Fibroblast of lung (primary cell): ENCODE data around the gene UST. TPM values are rescaled to one million over a fixed set of nuclear protein-coding genes. Genes with fewer than 3 reads are reported as not detected.

Experiments used
- DNase-seq, 2 donors: peaks; one replicate each; pipeline versions ENCODE4 v3.0.0 to v3.0.0-alpha.2; 2010; ENCODE audit warnings: low read depth in 2 of 2
- H2AFZ ChIP-seq: 2 replicates; pipeline ENCODE4 v1.5.1; 2012; ENCODE audit warnings: low read length, control low read depth, inconsistent platforms
- H3K27ac ChIP-seq: 2 replicates; pipeline ENCODE4 v1.5.1; 2011; ENCODE audit warnings: low read length, control low read depth; ENCODE audit not compliant: insufficient read depth
- H3K27me3 ChIP-seq: 2 replicates; pipeline ENCODE4 v1.5.1; 2011; ENCODE audit warnings: mild to moderate bottlenecking, low read length; ENCODE audit not compliant: control insufficient read depth, insufficient read depth
- H3K36me3 ChIP-seq: 2 replicates; pipeline ENCODE4 v1.5.1; 2011; ENCODE audit warnings: low read length; ENCODE audit not compliant: control insufficient read depth, insufficient read depth
- H3K4me1 ChIP-seq: 2 replicates; pipeline ENCODE4 v1.5.1; 2011; ENCODE audit warnings: low read length; ENCODE audit not compliant: control insufficient read depth, insufficient read depth; ENCODE audit errors: extremely low read depth
- H3K4me2 ChIP-seq: 2 replicates; pipeline ENCODE4 v1.5.1; 2011; ENCODE audit warnings: low read length, control low read depth; ENCODE audit not compliant: insufficient read depth; ENCODE audit errors: extremely low read depth
- H3K4me3 ChIP-seq, 4 experiments: fragments of 200-600 bp in 1 of 4; sonication (generic) in 1 of 4; replicated peaks in 1 of 4; 2 replicates each; pipeline ENCODE4 v1.5.1; 2011 to 2016; ENCODE audit warnings: low read length in 4 of 4, low read depth in 3 of 4, mild to moderate bottlenecking in 3 of 4, control low read depth in 2 of 4, inconsistent platforms in 1 of 4, mixed read lengths in 1 of 4; ENCODE audit not compliant: insufficient read depth in 1 of 4; ENCODE audit errors: control extremely low read depth in 1 of 4
- H3K79me2 ChIP-seq: 2 replicates; pipeline ENCODE4 v1.5.1; 2012; ENCODE audit warnings: mild to moderate bottlenecking, low read length, inconsistent platforms; ENCODE audit not compliant: control insufficient read depth, insufficient read depth
- H3K9ac ChIP-seq: 2 replicates; pipeline ENCODE4 v1.5.1; 2011; ENCODE audit warnings: mild to moderate bottlenecking, low read length, control low read depth; ENCODE audit not compliant: insufficient read depth
- H3K9me3 ChIP-seq: 2 replicates; pipeline ENCODE4 v1.5.1; 2012; ENCODE audit warnings: low read depth, low read length; ENCODE audit not compliant: control insufficient read depth, insufficient read depth
- H4K20me1 ChIP-seq: 2 replicates; pipeline ENCODE4 v1.5.1; 2011; ENCODE audit warnings: low read length; ENCODE audit not compliant: control insufficient read depth, insufficient read depth; ENCODE audit errors: extremely low read depth
- CTCF ChIP-seq, 2 donors: IDR thresholded peaks in 1 of 2; conservative IDR thresholded peaks in 1 of 2; 1 replicate in 1 of 2; 2 replicates in 1 of 2; pipeline ENCODE4 v1.5.1; 2011 to 2012; ENCODE audit warnings: low read length in 2 of 2, control low read depth in 1 of 2, inconsistent platforms in 1 of 2, low read depth in 1 of 2, mild to moderate bottlenecking in 1 of 2
- EZH2 ChIP-seq: IDR thresholded peaks from 2 replicates; pipeline ENCODE4 v1.5.1; 2012; ENCODE audit warnings: low read length, control low read depth, mild to moderate bottlenecking; ENCODE audit errors: missing control alignments
- polyA plus RNA-seq, 2 donors: library from polyadenylated mRNA; depleted of rRNA in 1 of 2; stranded (reverse) in 1 of 2; unstranded in 1 of 2; fragments of >200 nt; gene quantifications; 2 replicates each; pipeline ENCODE4 v1.2.1, GENCODE V29; 2011 to 2012; ENCODE audit warnings: missing spikeins in 1 of 2
- total RNA-seq: library from RNA; depleted of rRNA; stranded (reverse); fragments of >200 nt; gene quantifications from 2 replicates; pipeline ENCODE4 v1.2.1, GENCODE V29; 2014

Gene UST
- total and polyA plus RNA-seq, 2 donors (not counting 1 experiment from before 2014, with no cell fraction given) = 6.8 to 19.5 TPM

- no peaks in the 10 kb centered on the region for H3K27me3 ChIP-seq
- no peak for DNase-seq
- TF ChIP-seq EZH2 (no peak), CTCF (conservative IDR thresholded peaks at IDR 0.05 in 1 of 2, IDR thresholded peaks at IDR 0.05 in 1 of 2; ENCODE audit: low read depth in 1 of 2, low read length in 2 of 2) (no peak)
- H3K27ac ChIP-seq = no peak overlapping the region
- no peaks in the 10 kb centered on the region for H4K20me1 ChIP-seq
- no peak overlapping the region for H2AFZ ChIP-seq
- no peaks in the 10 kb centered on the region for H3K79me2 ChIP-seq
- no peak overlapping the region for H3K4me2 ChIP-seq
- H3K36me3 ChIP-seq = no peaks in the 10 kb centered on the region
- no peaks in the 10 kb centered on the region for H3K9me3 ChIP-seq
- no peak overlapping the region for H3K9ac ChIP-seq
- H3K4me1 ChIP-seq = no peaks in the 10 kb centered on the region
- H3K4me3 ChIP-seq = no peak overlapping the region
These were observed 238.7 kb downstream of the UST start for GRCh38 chr6:148985499-148985898.

- TF ChIP-seq CTCF (conservative IDR thresholded peaks at IDR 0.05 in 1 of 2, IDR thresholded peaks at IDR 0.05 in 1 of 2; ENCODE audit: low read depth in 1 of 2, low read length in 2 of 2) = no peak
- TF ChIP-seq EZH2 = no peak
- Histone ChIP-seq H3K36me3 (no peaks in the 10 kb centered on the region), H2AFZ (no peak overlapping the region), H3K9me3 (no peaks in the 10 kb centered on the region), H3K79me2 (no peaks in the 10 kb centered on the region), H3K4me2 (no peak overlapping the region), H3K4me1 (no peaks in the 10 kb centered on the region), H3K4me3 (no peak overlapping the region), H3K27ac (no peak overlapping the region), H3K27me3 (no peaks in the 10 kb centered on the region), H4K20me1 (no peaks in the 10 kb centered on the region), H3K9ac (no peak overlapping the region)
- DNase-seq = no peak
These were observed 239.8 kb downstream of the UST start for GRCh38 chr6:148986608-148987007.

GRCh38 chr6:148987982-148988381 is 241.2 kb downstream of the UST start:
- Histone ChIP-seq H3K27ac (no peak overlapping the region), H3K79me2 (no peaks in the 10 kb centered on the region), H3K9ac (no peak overlapping the region), H3K36me3 (no peaks in the 10 kb centered on the region), H3K4me3 (no peak overlapping the region), H2AFZ (no peak overlapping the region), H3K4me1 (no peaks in the 10 kb centered on the region), H3K4me2 (no peak overlapping the region), H4K20me1 (no peaks in the 10 kb centered on the region), H3K9me3 (no peaks in the 10 kb centered on the region), H3K27me3 (no peaks in the 10 kb centered on the region)
- DNase-seq = no peak
- TF ChIP-seq EZH2 = no peak
- TF ChIP-seq CTCF (conservative IDR thresholded peaks at IDR 0.05 in 1 of 2, IDR thresholded peaks at IDR 0.05 in 1 of 2; ENCODE audit: low read depth in 1 of 2, low read length in 2 of 2) = no peak
